ENCODE measurements around the gene SUSD3.

- TF ChIP-seq CTCF (IDR thresholded peaks at IDR 0.05; ENCODE audit: extremely low read depth in 1 of 2, insufficient read depth in 1 of 2, low read depth in 1 of 2, low read length in 2 of 2), result no peak
- TF ChIP-seq POLR2AphosphoS5 (IDR thresholded peaks at IDR 0.05; ENCODE audit: insufficient read depth, low read depth, low read length), result no peak
- no peak for TF ChIP-seq POLR2A (IDR thresholded peaks at IDR 0.05; ENCODE audit: low read depth, low read length)
These were observed 68.4 kb downstream of the SUSD3 start for GRCh38 chr9:93126825-93127368.

Measured in endothelial cell of umbilical vein (primary cell).